Sigmoid colon (tissue), 4 donors: ENCODE measurements around the gene BCAS3.
A peak's percentile ranks its signal among the peaks of the same experiment; 100 is the strongest.

Source experiments
- CTCF ChIP-seq, 4 experiments: fragments of 450-650 bp in 3 of 4; fragments of 200-600 bp in 1 of 4; IDR thresholded peaks; one replicate each; pipeline ENCODE4 v1.5.1; 2016 to 2019; ENCODE audit warnings: antibody characterized with exemption in 4 of 4, mild to moderate bottlenecking in 3 of 4, moderate library complexity in 2 of 4
- POLR2AphosphoS5 ChIP-seq, 4 donors: sonication (generic); formaldehyde crosslinking; IDR thresholded peaks; one replicate each; pipeline ENCODE4 v1.6.1; 2017; ENCODE audit warnings: antibody characterized with exemption in 4 of 4

GRCh38 chr17:60971515-60972369 lies 294.1 kb downstream of the BCAS3 start:
- peak in 2 of 4 experiments; percentile 9 to 28 for TF ChIP-seq CTCF (IDR thresholded peaks at IDR 0.05)
- no peak for TF ChIP-seq POLR2AphosphoS5 (IDR thresholded peaks at IDR 0.05)
